DMS 273 (cell line): Measurements from ENCODE around the gene PLEKHH1.

Experiments used
- DNase-seq: peaks from one replicate; lab custom pipeline; 2025; ENCODE audit not compliant: unreplicated experiment; lab: John Stamatoyannopoulos, UW

The PLEKHH1 gene

GRCh38 chr14:67532998-67533753, at the start of gene PLEKHH1:
Gene PLEKHH1, plus strand, starts transcription at chr14:67533290. Its CDS starts 8,578 bp downstream, at chr14:67541868.
- DNase-seq = peak; percentile 88

GRCh38 chr14:67483579-67484285, 49.4 kb upstream of the PLEKHH1 start:
- DNase-seq = no peak

- DNase-seq = no peak
These were observed 47.5 kb upstream of the PLEKHH1 start for GRCh38 chr14:67485501-67486095.

GRCh38 chr14:67486890-67487289, 46.2 kb upstream of the PLEKHH1 start:
- peak; percentile 21 for DNase-seq

- DNase-seq = no peak
These were observed 45.8 kb upstream of the PLEKHH1 start for GRCh38 chr14:67487332-67487731.

GRCh38 chr14:67487937-67488893, 44.9 kb upstream of the PLEKHH1 start, which contains the start of gene TMEM229B:
Gene TMEM229B, minus strand, starts transcription at chr14:67488721. Its CDS starts 14,798 bp downstream, at chr14:67473923.
- DNase-seq = no peak

- DNase-seq = peak; percentile 30
These were observed 42.9 kb upstream of the PLEKHH1 start for GRCh38 chr14:67490196-67490595.

GRCh38 chr14:67491285-67491684, 41.8 kb upstream of the PLEKHH1 start:
- DNase-seq = no peak

GRCh38 chr14:67491741-67492507, 41.2 kb upstream of the PLEKHH1 start:
- peak; percentile 95 for DNase-seq

GRCh38 chr14:67492538-67492937, 40.6 kb upstream of the PLEKHH1 start:
- no peak for DNase-seq

GRCh38 chr14:67493092-67493717, 39.9 kb upstream of the PLEKHH1 start:
- DNase-seq = peak; percentile 33

- no peak for DNase-seq
These were observed 37.3 kb upstream of the PLEKHH1 start for GRCh38 chr14:67495827-67496226.

GRCh38 chr14:67497216-67497615, 35.9 kb upstream of the PLEKHH1 start:
- DNase-seq = no peak

GRCh38 chr14:67497716-67498115, 35.4 kb upstream of the PLEKHH1 start:
- DNase-seq = no peak

- DNase-seq = no peak
These were observed 32.1 kb upstream of the PLEKHH1 start for GRCh38 chr14:67500981-67501380.

GRCh38 chr14:67501670-67502069, 31.4 kb upstream of the PLEKHH1 start:
- DNase-seq = no peak

GRCh38 chr14:67502867-67503266, 30.2 kb upstream of the PLEKHH1 start:
- DNase-seq = no peak

- no peak for DNase-seq
These were observed 29.8 kb upstream of the PLEKHH1 start for GRCh38 chr14:67503331-67503730.

GRCh38 chr14:67505254-67505653, 27.8 kb upstream of the PLEKHH1 start:
- no peak for DNase-seq

- peak; percentile 65 for DNase-seq
These were observed 24.1 kb upstream of the PLEKHH1 start for GRCh38 chr14:67508956-67509355.
